WTC11 (cell line): Measurements from ENCODE around the gene EZR.

Experiments used
- GTF2I ChIP-seq: fragments of 250-450 bp; sonication (Bioruptor Pico); conservative IDR thresholded peaks from 2 replicates; pipeline ENCODE4 v1.4.0; 2021; ENCODE audit warnings: mild to moderate bottlenecking
- JUN ChIP-seq: sonication (generic); formaldehyde crosslinking; IDR thresholded peaks from 2 replicates; pipeline ENCODE4 v1.8.0; 2023; ENCODE audit warnings: mild to moderate bottlenecking, missing genetic modification reagents
- NR2C2 ChIP-seq: sonication (generic); formaldehyde crosslinking; IDR thresholded peaks from 2 replicates; pipeline ENCODE4 v1.8.0; 2022; ENCODE audit warnings: mild to moderate bottlenecking, missing genetic modification reagents
- SP1 ChIP-seq: sonication (generic); formaldehyde crosslinking; conservative IDR thresholded peaks from 2 replicates; pipeline ENCODE4 v1.8.1; 2022; ENCODE audit warnings: missing genetic modification reagents
- TF ChIP-seq, protein P1 (sequence below): fragments of 200-600 bp; IDR thresholded peaks from 2 replicates; pipeline ENCODE4 v1.8.0; 2022; ENCODE audit warnings: antibody characterized with exemption
- TF ChIP-seq, protein P2 (sequence below): sonication (generic); formaldehyde crosslinking; IDR thresholded peaks from 2 replicates; pipeline ENCODE4 v1.8.1; 2022; ENCODE audit warnings: low read depth, missing genetic modification reagents, borderline replicate concordance
- TF ChIP-seq, protein P3 (sequence below): sonication (generic); formaldehyde crosslinking; IDR thresholded peaks from 2 replicates; pipeline ENCODE4 v1.8.1; 2023; ENCODE audit warnings: mild to moderate bottlenecking, missing genetic modification reagents, borderline replicate concordance
- TF ChIP-seq, protein P4 (sequence below): sonication (generic); formaldehyde crosslinking; IDR thresholded peaks from 2 replicates; pipeline ENCODE4 v1.8.0; 2022; ENCODE audit warnings: mild to moderate bottlenecking, missing genetic modification reagents

DNA sequence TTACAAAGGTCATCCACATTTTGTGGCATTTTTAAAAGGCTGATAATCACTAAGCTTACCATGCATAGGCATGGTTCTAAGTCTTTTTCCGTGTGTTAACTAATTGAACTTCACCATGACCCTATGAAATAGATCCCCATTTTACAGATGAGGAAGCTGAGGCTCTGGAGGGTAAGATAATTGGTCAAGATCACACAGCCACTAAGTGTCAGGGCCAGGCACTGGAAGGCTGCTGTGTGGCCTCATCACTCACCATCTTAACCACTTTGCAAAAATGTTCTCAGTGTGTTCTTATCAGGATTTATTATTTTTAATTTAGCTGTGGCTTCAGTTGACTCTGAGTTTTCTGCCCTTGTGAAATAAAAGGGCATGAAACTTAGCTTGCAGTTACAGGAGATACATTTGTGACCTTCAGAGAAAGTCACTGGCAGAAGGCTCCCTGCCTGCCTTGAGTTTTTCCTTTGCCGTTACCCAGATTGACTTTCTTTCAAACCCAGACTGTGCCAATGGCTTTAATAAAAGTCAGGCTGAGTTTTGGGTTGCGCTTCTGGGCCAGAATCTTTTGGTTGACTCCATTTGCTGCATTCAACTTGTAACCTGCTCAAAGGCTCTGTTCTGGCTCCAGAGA is 82.0 kb downstream of the EZR start:
- TF ChIP-seq SP1, result no peak
- TF ChIP-seq, protein P1, sequence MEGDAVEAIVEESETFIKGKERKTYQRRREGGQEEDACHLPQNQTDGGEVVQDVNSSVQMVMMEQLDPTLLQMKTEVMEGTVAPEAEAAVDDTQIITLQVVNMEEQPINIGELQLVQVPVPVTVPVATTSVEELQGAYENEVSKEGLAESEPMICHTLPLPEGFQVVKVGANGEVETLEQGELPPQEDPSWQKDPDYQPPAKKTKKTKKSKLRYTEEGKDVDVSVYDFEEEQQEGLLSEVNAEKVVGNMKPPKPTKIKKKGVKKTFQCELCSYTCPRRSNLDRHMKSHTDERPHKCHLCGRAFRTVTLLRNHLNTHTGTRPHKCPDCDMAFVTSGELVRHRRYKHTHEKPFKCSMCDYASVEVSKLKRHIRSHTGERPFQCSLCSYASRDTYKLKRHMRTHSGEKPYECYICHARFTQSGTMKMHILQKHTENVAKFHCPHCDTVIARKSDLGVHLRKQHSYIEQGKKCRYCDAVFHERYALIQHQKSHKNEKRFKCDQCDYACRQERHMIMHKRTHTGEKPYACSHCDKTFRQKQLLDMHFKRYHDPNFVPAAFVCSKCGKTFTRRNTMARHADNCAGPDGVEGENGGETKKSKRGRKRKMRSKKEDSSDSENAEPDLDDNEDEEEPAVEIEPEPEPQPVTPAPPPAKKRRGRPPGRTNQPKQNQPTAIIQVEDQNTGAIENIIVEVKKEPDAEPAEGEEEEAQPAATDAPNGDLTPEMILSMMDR, result no peak
- TF ChIP-seq JUN (CRISPR knock-in tag), result no peak
- TF ChIP-seq, protein P2, sequence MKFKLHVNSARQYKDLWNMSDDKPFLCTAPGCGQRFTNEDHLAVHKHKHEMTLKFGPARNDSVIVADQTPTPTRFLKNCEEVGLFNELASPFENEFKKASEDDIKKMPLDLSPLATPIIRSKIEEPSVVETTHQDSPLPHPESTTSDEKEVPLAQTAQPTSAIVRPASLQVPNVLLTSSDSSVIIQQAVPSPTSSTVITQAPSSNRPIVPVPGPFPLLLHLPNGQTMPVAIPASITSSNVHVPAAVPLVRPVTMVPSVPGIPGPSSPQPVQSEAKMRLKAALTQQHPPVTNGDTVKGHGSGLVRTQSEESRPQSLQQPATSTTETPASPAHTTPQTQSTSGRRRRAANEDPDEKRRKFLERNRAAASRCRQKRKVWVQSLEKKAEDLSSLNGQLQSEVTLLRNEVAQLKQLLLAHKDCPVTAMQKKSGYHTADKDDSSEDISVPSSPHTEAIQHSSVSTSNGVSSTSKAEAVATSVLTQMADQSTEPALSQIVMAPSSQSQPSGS (CRISPR knock-in tag), result no peak
- TF ChIP-seq, protein P3, sequence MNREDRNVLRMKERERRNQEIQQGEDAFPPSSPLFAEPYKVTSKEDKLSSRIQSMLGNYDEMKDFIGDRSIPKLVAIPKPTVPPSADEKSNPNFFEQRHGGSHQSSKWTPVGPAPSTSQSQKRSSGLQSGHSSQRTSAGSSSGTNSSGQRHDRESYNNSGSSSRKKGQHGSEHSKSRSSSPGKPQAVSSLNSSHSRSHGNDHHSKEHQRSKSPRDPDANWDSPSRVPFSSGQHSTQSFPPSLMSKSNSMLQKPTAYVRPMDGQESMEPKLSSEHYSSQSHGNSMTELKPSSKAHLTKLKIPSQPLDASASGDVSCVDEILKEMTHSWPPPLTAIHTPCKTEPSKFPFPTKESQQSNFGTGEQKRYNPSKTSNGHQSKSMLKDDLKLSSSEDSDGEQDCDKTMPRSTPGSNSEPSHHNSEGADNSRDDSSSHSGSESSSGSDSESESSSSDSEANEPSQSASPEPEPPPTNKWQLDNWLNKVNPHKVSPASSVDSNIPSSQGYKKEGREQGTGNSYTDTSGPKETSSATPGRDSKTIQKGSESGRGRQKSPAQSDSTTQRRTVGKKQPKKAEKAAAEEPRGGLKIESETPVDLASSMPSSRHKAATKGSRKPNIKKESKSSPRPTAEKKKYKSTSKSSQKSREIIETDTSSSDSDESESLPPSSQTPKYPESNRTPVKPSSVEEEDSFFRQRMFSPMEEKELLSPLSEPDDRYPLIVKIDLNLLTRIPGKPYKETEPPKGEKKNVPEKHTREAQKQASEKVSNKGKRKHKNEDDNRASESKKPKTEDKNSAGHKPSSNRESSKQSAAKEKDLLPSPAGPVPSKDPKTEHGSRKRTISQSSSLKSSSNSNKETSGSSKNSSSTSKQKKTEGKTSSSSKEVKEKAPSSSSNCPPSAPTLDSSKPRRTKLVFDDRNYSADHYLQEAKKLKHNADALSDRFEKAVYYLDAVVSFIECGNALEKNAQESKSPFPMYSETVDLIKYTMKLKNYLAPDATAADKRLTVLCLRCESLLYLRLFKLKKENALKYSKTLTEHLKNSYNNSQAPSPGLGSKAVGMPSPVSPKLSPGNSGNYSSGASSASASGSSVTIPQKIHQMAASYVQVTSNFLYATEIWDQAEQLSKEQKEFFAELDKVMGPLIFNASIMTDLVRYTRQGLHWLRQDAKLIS, result no peak
- TF ChIP-seq, protein P4, sequence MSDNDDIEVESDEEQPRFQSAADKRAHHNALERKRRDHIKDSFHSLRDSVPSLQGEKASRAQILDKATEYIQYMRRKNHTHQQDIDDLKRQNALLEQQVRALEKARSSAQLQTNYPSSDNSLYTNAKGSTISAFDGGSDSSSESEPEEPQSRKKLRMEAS (CRISPR knock-in tag), result no peak
- no peak for TF ChIP-seq GTF2I (CRISPR knock-in tag)
- no peak for TF ChIP-seq NR2C2 (CRISPR knock-in tag)
